Epithelial cell of esophagus (primary cell): ENCODE data around the gene UNC13A.
A peak's percentile ranks its signal among the peaks of the same experiment; 100 is the strongest.

Experiments
- DNase-seq: peaks from one replicate; pipeline ENCODE4 v3.0.0; 2010; ENCODE audit warnings: low read depth
- H3K4me3 ChIP-seq: 2 replicates; pipeline ENCODE4 v1.5.1; 2011; ENCODE audit warnings: mild to moderate bottlenecking, low read length, control low read depth
- CTCF ChIP-seq: IDR thresholded peaks from 2 replicates; pipeline ENCODE4 v1.5.1; 2011; ENCODE audit warnings: low read depth, mild to moderate bottlenecking, low read length, control low read depth, inconsistent platforms; ENCODE audit not compliant: insufficient read depth; ENCODE audit errors: missing control alignments

UNC13A gene

GRCh38 chr19:17562561-17562960 is 125.6 kb downstream of the UNC13A start:
- no peak for DNase-seq
- H3K4me3 ChIP-seq, result no peak overlapping the region
- TF ChIP-seq CTCF, result no peak

- H3K4me3 ChIP-seq, result no peak overlapping the region
- TF ChIP-seq CTCF, result no peak
Measured at GRCh38 chr19:17562097-17562496, 126.1 kb downstream of the UNC13A start.

GRCh38 chr19:17560205-17560595 is 128.0 kb downstream of the UNC13A start:
- peak; percentile 92 for DNase-seq
- H3K4me3 ChIP-seq, result no peak overlapping the region
- no peak for TF ChIP-seq CTCF

More at GRCh38 chr19:17562097-17562496, 126.1 kb downstream of the UNC13A start:
- DNase-seq, result no peak

- TF ChIP-seq CTCF, result no peak
- no peak for DNase-seq
- no peak overlapping the region for H3K4me3 ChIP-seq
Measured at GRCh38 chr19:17557466-17557865, 130.7 kb downstream of the UNC13A start.

GRCh38 chr19:17556995-17557394 is 131.2 kb downstream of the UNC13A start:
- DNase-seq, result no peak
- no peak for TF ChIP-seq CTCF
- no peak overlapping the region for H3K4me3 ChIP-seq

- DNase-seq, result peak; percentile 22
- no peak for TF ChIP-seq CTCF
- H3K4me3 ChIP-seq, result peak overlapping the region; percentile 86
Measured at GRCh38 chr19:17555929-17556813, 132.0 kb downstream of the UNC13A start.

- H3K4me3 ChIP-seq, result peak within 1 kb of the TSS; percentile 86
- DNase-seq, result peak; percentile 99
- TF ChIP-seq CTCF, result no peak
Measured at GRCh38 chr19:17555480-17555928, 132.7 kb downstream of the UNC13A start, which contains the start of gene COLGALT1. Gene COLGALT1 (plus strand): TSS chr19:17555649. CDS start chr19:17555714, 65 bp downstream.
